Trophoblast cell (in vitro differentiated cells and primary cell): ENCODE data around the gene SMAD2.

Experiments used
- DNase-seq, 2 donors: peaks; one replicate each; pipeline ENCODE4 v3.0.0-alpha.2; 2016
- H2AFZ ChIP-seq: 2 replicates; pipeline ENCODE4 v1.6.1; 2013; ENCODE audit warnings: low read length, moderate library complexity, mild to moderate bottlenecking; ENCODE audit not compliant: insufficient read depth, poor library complexity
- H2AK5ac ChIP-seq: 2 replicates; pipeline ENCODE4 v1.6.1; 2013; ENCODE audit warnings: mild to moderate bottlenecking, low read length
- H2BK120ac ChIP-seq: 2 replicates; pipeline ENCODE4 v1.6.1; 2013; ENCODE audit warnings: low read length, mild to moderate bottlenecking, moderate library complexity; ENCODE audit not compliant: insufficient read depth, poor library complexity
- H2BK12ac ChIP-seq: 2 replicates; pipeline ENCODE4 v1.6.1; 2013; ENCODE audit warnings: mild to moderate bottlenecking, low read length, moderate library complexity
- H2BK5ac ChIP-seq: 2 replicates; pipeline ENCODE4 v1.6.1; 2013; ENCODE audit warnings: low read length, low read depth, moderate library complexity, mild to moderate bottlenecking; ENCODE audit not compliant: poor library complexity
- H3K14ac ChIP-seq: 2 replicates; pipeline ENCODE4 v1.6.1; 2013; ENCODE audit warnings: mild to moderate bottlenecking, low read length
- H3K18ac ChIP-seq: 2 replicates; pipeline ENCODE4 v1.6.1; 2013; ENCODE audit warnings: mild to moderate bottlenecking, low read length
- H3K23ac ChIP-seq: 2 replicates; pipeline ENCODE4 v1.6.1; 2013; ENCODE audit warnings: low read length
- H3K27ac ChIP-seq: 2 replicates; pipeline ENCODE4 v1.5.1; 2013; ENCODE audit warnings: low read depth, mild to moderate bottlenecking, inconsistent platforms, low read length, moderate library complexity
- H3K27me3 ChIP-seq: 2 replicates; pipeline ENCODE4 v1.6.1; 2013; ENCODE audit warnings: inconsistent platforms, mild to moderate bottlenecking, low read length, moderate library complexity; ENCODE audit not compliant: insufficient read depth
- H3K36me3 ChIP-seq, 2 experiments: 1 replicate in 1 of 2; 2 replicates in 1 of 2; pipeline ENCODE4 v1.6.1; 2013; ENCODE audit warnings: low read length in 2 of 2, mild to moderate bottlenecking in 2 of 2, moderate library complexity in 1 of 2; ENCODE audit not compliant: insufficient read depth in 2 of 2, control insufficient read depth in 1 of 2
- H3K4ac ChIP-seq: 2 replicates; pipeline ENCODE4 v1.6.1; 2013; ENCODE audit warnings: low read depth, mild to moderate bottlenecking, low read length, moderate library complexity
- H3K4me1 ChIP-seq, 2 experiments: 1 replicate in 1 of 2; 2 replicates in 1 of 2; pipeline ENCODE4 v1.6.1; 2013; ENCODE audit warnings: low read length in 2 of 2, mild to moderate bottlenecking in 2 of 2, moderate library complexity in 1 of 2; ENCODE audit not compliant: insufficient read depth in 2 of 2, control insufficient read depth in 1 of 2
- H3K4me2 ChIP-seq: 2 replicates; pipeline ENCODE4 v1.6.1; 2013; ENCODE audit warnings: inconsistent platforms, mild to moderate bottlenecking, low read length, moderate library complexity
- H3K4me3 ChIP-seq: 2 replicates; pipeline ENCODE4 v1.5.1; 2013; ENCODE audit warnings: mild to moderate bottlenecking, low read depth, low read length, inconsistent platforms
- H3K79me1 ChIP-seq: one replicate; pipeline ENCODE4 v1.6.1; 2013; ENCODE audit warnings: low read length
- H3K79me2 ChIP-seq: 2 replicates; pipeline ENCODE4 v1.6.1; 2013; ENCODE audit warnings: low read length, mild to moderate bottlenecking; ENCODE audit not compliant: control insufficient read depth, insufficient read depth, poor library complexity
- H3K9ac ChIP-seq: 2 replicates; pipeline ENCODE4 v1.6.1; 2013; ENCODE audit warnings: mild to moderate bottlenecking, low read length
- H3K9me3 ChIP-seq: 2 replicates; pipeline ENCODE4 v1.6.1; 2013; ENCODE audit warnings: low read depth, mild to moderate bottlenecking, control low read depth, inconsistent platforms, low read length; ENCODE audit not compliant: insufficient read depth
- H4K12ac ChIP-seq: 2 replicates; pipeline ENCODE4 v1.6.1; 2013; ENCODE audit warnings: low read depth, mild to moderate bottlenecking, low read length, moderate library complexity
- H4K8ac ChIP-seq: 2 replicates; pipeline ENCODE4 v1.6.1; 2013; ENCODE audit warnings: low read depth, mild to moderate bottlenecking, low read length, moderate library complexity
- H4K91ac ChIP-seq: one replicate; pipeline ENCODE4 v1.6.1; 2013; ENCODE audit warnings: low read depth, mild to moderate bottlenecking, low read length, moderate library complexity
- WGBS: extraction: QIAGEN DNeasy Blood & Tissue Kit; methylation state at CpG from one replicate; pipeline ENCODE4 v1.1.7; 2013; ENCODE audit warnings: missing lambda C conversion rate; ENCODE audit not compliant: insufficient read length, insufficient coverage; ENCODE audit errors: extremely low coverage; 5-methylcytosine and 5-hydroxymethylcytosine counted together

The SMAD2 gene

GRCh38 chr18:47868744-47869143 is 61.7 kb downstream of the SMAD2 start:
- Histone ChIP-seq H2BK5ac (no peak overlapping the region), H3K9me3 (no peaks in the 10 kb centered on the region), H3K4me2 (no peak overlapping the region), H2BK120ac (no peak overlapping the region), H3K27ac (no peak overlapping the region), H4K12ac (no peak overlapping the region), H2AK5ac (no peak overlapping the region), H3K18ac (no peak overlapping the region), H3K4ac (no peak overlapping the region), H3K79me2 (peaks cover 5% of the 10 kb centered on the region), H3K4me1 (no peaks in the 10 kb centered on the region), H2BK12ac (no peak overlapping the region), H3K23ac (no peak overlapping the region), H3K14ac (no peak overlapping the region), H4K8ac (no peak overlapping the region), H3K27me3 (no peaks in the 10 kb centered on the region), H3K9ac (no peak overlapping the region), H2AFZ (no peak overlapping the region), H3K79me1 (no peaks in the 10 kb centered on the region), H4K91ac (no peak overlapping the region), H3K4me3 (no peak overlapping the region), H3K36me3 (peaks cover 2 to 3% of the 10 kb centered on the region in 2 experiments)
- no CpG with 5 or more reads among the region's 3 CpGs for WGBS
- no peak for DNase-seq

- H3K79me2 ChIP-seq, result no peaks in the 10 kb centered on the region
- H3K4me1 ChIP-seq, result no peaks in the 10 kb centered on the region
- H3K36me3 ChIP-seq, result peaks cover 6% of the 10 kb centered on the region in 2 experiments
- H2BK12ac ChIP-seq, result no peak overlapping the region
- H3K14ac ChIP-seq, result no peak overlapping the region
- no peak overlapping the region for H2BK120ac ChIP-seq
- no peak overlapping the region for H3K9ac ChIP-seq
- H4K91ac ChIP-seq, result no peak overlapping the region
- no CpG with 5 or more reads among the region's 3 CpGs for WGBS
- no peak overlapping the region for H2BK5ac ChIP-seq
- no peak overlapping the region for H3K18ac ChIP-seq
- no peaks in the 10 kb centered on the region for H3K27me3 ChIP-seq
- no peak overlapping the region for H4K12ac ChIP-seq
- no peak overlapping the region for H3K23ac ChIP-seq
- no peak overlapping the region for H2AFZ ChIP-seq
- H3K79me1 ChIP-seq, result no peaks in the 10 kb centered on the region
- H3K4ac ChIP-seq, result no peak overlapping the region
- no peaks in the 10 kb centered on the region for H3K9me3 ChIP-seq
- H3K27ac ChIP-seq, result no peak overlapping the region
- no peak overlapping the region for H2AK5ac ChIP-seq
- H4K8ac ChIP-seq, result no peak overlapping the region
- no peak overlapping the region for H3K4me2 ChIP-seq
- no peak overlapping the region for H3K4me3 ChIP-seq
- DNase-seq, result no peak
Observed at GRCh38 chr18:47865183-47865582, 65.3 kb downstream of the SMAD2 start.

- Histone ChIP-seq H2BK12ac (no peak overlapping the region), H3K18ac (no peak overlapping the region)
Observed at GRCh38 chr18:47863041-47863440, 67.4 kb downstream of the SMAD2 start.

GRCh38 chr18:47858607-47859006 is 71.9 kb downstream of the SMAD2 start:
- no peak overlapping the region for H3K18ac ChIP-seq
- H2AK5ac ChIP-seq, result no peak overlapping the region
- H3K23ac ChIP-seq, result no peak overlapping the region
- H3K9ac ChIP-seq, result no peak overlapping the region
- H2AFZ ChIP-seq, result no peak overlapping the region
- H2BK12ac ChIP-seq, result no peak overlapping the region
- no peak overlapping the region for H4K91ac ChIP-seq
- WGBS, result no CpG with 5 or more reads among the region's 3 CpGs
- H4K12ac ChIP-seq, result no peak overlapping the region
- H3K79me2 ChIP-seq, result no peaks in the 10 kb centered on the region
- no peak overlapping the region for H3K27ac ChIP-seq
- H4K8ac ChIP-seq, result no peak overlapping the region
- no peak for DNase-seq
- H3K79me1 ChIP-seq, result no peaks in the 10 kb centered on the region
- no peak overlapping the region for H3K4me2 ChIP-seq
- H2BK5ac ChIP-seq, result no peak overlapping the region
- H3K36me3 ChIP-seq, result peaks cover 7 to 13% of the 10 kb centered on the region in 2 experiments
- no peak overlapping the region for H2BK120ac ChIP-seq
- H3K4ac ChIP-seq, result no peak overlapping the region
- H3K14ac ChIP-seq, result no peak overlapping the region
- H3K9me3 ChIP-seq, result peaks cover 2% of the 10 kb centered on the region
- no peak overlapping the region for H3K4me3 ChIP-seq
- no peaks in the 10 kb centered on the region for H3K4me1 ChIP-seq
- no peaks in the 10 kb centered on the region for H3K27me3 ChIP-seq

More at GRCh38 chr18:47863041-47863440, 67.4 kb downstream of the SMAD2 start:
- H4K91ac ChIP-seq, result no peak overlapping the region
- peaks cover 7 to 9% of the 10 kb centered on the region in 2 experiments for H3K36me3 ChIP-seq
- no peak overlapping the region for H2AFZ ChIP-seq
- peaks cover 2% of the 10 kb centered on the region for H3K9me3 ChIP-seq
- no peak overlapping the region for H2AK5ac ChIP-seq
- H2BK5ac ChIP-seq, result no peak overlapping the region
- no peaks in the 10 kb centered on the region for H3K4me1 ChIP-seq
- H3K4ac ChIP-seq, result no peak overlapping the region
- no peak overlapping the region for H4K12ac ChIP-seq
- no peak overlapping the region for H3K23ac ChIP-seq
- no peak for DNase-seq
- no peak overlapping the region for H3K27ac ChIP-seq
- no peak overlapping the region for H4K8ac ChIP-seq
- H3K79me1 ChIP-seq, result no peaks in the 10 kb centered on the region
- H3K9ac ChIP-seq, result no peak overlapping the region
- no peaks in the 10 kb centered on the region for H3K27me3 ChIP-seq
- no peaks in the 10 kb centered on the region for H3K79me2 ChIP-seq
- H3K4me3 ChIP-seq, result no peak overlapping the region
- no peak overlapping the region for H3K4me2 ChIP-seq
- H2BK120ac ChIP-seq, result no peak overlapping the region
- no peak overlapping the region for H3K14ac ChIP-seq
